ENCODE data around the gene CABCOCO1.

DNA sequence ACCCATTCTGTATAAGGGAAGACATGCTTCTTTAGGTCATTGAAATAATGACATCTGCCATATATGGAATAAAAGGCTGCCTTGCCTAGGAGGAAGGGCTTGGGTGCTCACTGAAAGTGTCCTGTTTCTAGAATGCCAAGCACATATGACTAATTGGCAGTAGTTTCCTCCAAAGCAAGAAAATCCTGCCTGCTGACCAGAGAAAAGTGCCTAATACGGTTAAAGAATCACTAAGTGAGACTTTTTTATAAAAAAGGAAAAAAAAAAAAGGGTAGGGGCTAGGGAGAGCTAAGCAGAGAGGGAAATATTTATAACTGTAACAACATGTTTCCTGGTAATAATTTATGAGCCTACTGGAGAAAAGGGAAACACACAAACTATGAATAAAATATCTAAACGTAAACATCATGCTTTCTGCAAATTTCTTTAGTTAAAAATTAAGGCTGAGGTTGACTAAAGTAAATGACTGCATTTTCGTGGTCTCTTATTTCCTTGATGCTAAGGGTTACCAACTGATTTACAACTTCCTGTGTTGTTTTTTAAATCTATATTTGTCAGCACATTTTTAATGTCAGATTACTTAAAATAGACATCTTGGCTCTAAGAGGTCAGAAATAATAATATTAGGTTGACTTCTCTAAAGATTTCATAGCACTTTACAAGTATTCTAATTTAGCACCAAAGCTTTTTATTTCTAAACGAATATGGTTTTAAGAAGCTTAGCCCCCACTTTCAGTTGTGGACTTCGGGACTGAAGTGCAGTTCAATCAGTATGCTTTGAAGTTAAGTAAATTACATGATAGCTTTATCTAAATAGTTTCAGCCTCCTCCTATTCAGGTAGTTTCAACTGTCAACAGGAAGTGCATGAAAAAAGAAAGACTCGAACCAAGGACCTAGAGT, 89.6 kb downstream of the CABCOCO1 start:
- TF ChIP-seq, protein P1, sequence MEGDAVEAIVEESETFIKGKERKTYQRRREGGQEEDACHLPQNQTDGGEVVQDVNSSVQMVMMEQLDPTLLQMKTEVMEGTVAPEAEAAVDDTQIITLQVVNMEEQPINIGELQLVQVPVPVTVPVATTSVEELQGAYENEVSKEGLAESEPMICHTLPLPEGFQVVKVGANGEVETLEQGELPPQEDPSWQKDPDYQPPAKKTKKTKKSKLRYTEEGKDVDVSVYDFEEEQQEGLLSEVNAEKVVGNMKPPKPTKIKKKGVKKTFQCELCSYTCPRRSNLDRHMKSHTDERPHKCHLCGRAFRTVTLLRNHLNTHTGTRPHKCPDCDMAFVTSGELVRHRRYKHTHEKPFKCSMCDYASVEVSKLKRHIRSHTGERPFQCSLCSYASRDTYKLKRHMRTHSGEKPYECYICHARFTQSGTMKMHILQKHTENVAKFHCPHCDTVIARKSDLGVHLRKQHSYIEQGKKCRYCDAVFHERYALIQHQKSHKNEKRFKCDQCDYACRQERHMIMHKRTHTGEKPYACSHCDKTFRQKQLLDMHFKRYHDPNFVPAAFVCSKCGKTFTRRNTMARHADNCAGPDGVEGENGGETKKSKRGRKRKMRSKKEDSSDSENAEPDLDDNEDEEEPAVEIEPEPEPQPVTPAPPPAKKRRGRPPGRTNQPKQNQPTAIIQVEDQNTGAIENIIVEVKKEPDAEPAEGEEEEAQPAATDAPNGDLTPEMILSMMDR (IDR thresholded peaks at IDR 0.05) = no peak
- no peak for TF ChIP-seq POLR2A (IDR thresholded peaks at IDR 0.05)

Data from thyroid gland (tissue), 4 donors.